HG02678 (cell line): Measurements from ENCODE around the gene SNX25.
"Not testable (repeated sequence)": the region's sequence is repeated elsewhere in the genome, so short reads cannot be mapped to it uniquely, and the experiment has no call there.

ENCODE experiments used
- ATAC-seq: cut with Tn5 transposase; IDR thresholded peaks from one replicate; pipeline ENCODE4 v1.9.1; 2021; ENCODE audit warnings: mild to moderate bottlenecking, moderate library complexity; ENCODE audit not compliant: unreplicated experiment

SNX25 gene

GRCh38 chr4:185204238-185204910 is 5.0 kb upstream of the SNX25 start:
- ATAC-seq, result no peak

- ATAC-seq, result not testable (repeated sequence)
These were observed 4.3 kb upstream of the SNX25 start for GRCh38 chr4:185205073-185205472.

GRCh38 chr4:185205697-185206342 is 3.6 kb upstream of the SNX25 start:
- ATAC-seq, result no peak

- ATAC-seq, result no peak
These were observed 1.9 kb upstream of the SNX25 start for GRCh38 chr4:185207466-185207865.

- ATAC-seq, result peak; percentile 11
These were observed 379 bp downstream of the SNX25 start for GRCh38 chr4:185209852-185210101.

- ATAC-seq, result peak; percentile 11
These were observed 944 bp downstream of the SNX25 start for GRCh38 chr4:185210102-185210981.

GRCh38 chr4:185211035-185211434 is 1.6 kb downstream of the SNX25 start:
- ATAC-seq, result no peak

GRCh38 chr4:185211641-185212040 is 2.2 kb downstream of the SNX25 start:
- no peak for ATAC-seq

GRCh38 chr4:185212581-185212980 is 3.2 kb downstream of the SNX25 start:
- ATAC-seq, result no peak

- ATAC-seq, result peak; percentile 41
These were observed 4.5 kb downstream of the SNX25 start for GRCh38 chr4:185213877-185214276.

GRCh38 chr4:185215261-185215660 is 5.9 kb downstream of the SNX25 start:
- ATAC-seq, result no peak

GRCh38 chr4:185217408-185217975 is 8.1 kb downstream of the SNX25 start:
- ATAC-seq, result no peak

- no peak for ATAC-seq
These were observed 8.9 kb downstream of the SNX25 start for GRCh38 chr4:185218312-185218711.

- peak; percentile 79 for ATAC-seq
These were observed 10.3 kb downstream of the SNX25 start for GRCh38 chr4:185219551-185220344.

- ATAC-seq, result no peak
These were observed 12.1 kb downstream of the SNX25 start for GRCh38 chr4:185221491-185221890.

- no peak for ATAC-seq
These were observed 12.5 kb downstream of the SNX25 start for GRCh38 chr4:185221912-185222311.

- no peak for ATAC-seq
These were observed 13.2 kb downstream of the SNX25 start for GRCh38 chr4:185222598-185222997.

- ATAC-seq, result no peak
These were observed 15.2 kb downstream of the SNX25 start for GRCh38 chr4:185224597-185224996.

- ATAC-seq, result no peak
These were observed 16.5 kb downstream of the SNX25 start for GRCh38 chr4:185225940-185226339.

- no peak for ATAC-seq
These were observed 17.7 kb downstream of the SNX25 start for GRCh38 chr4:185227131-185227551.
